Measurements from ENCODE around the gene UTP25.

- no peak for TF ChIP-seq CTCF (conservative IDR thresholded peaks at IDR 0.05; ENCODE audit: low read length)
- TF ChIP-seq EZH2phosphoT487 (IDR thresholded peaks at IDR 0.05; ENCODE audit: borderline replicate concordance): no peak
Observed at GRCh38 chr1:209890641-209891330, 63.0 kb downstream of the UTP25 start.
